ENCODE measurements around the gene IMMP2L.

- TF ChIP-seq CTCF (IDR thresholded peaks at IDR 0.05) = no peak
- TF ChIP-seq POLR2A (IDR thresholded peaks at IDR 0.05) = no peak
Observed at GRCh38 chr7:110947408-110947807, 614.9 kb downstream of the IMMP2L start.

Data from uterus (tissue), 2 donors.